Glutamatergic neuron (in vitro differentiated cells): Measurements from ENCODE around the gene FGFR4. TPM values are rescaled to one million over a fixed set of nuclear protein-coding genes. Genes with fewer than 3 reads are reported as not detected.

Experiments used
- DNase-seq: peaks from one replicate; pipeline ENCODE4 v3.0.0; 2022
- H3K27ac Mint-ChIP-seq: one replicate; pipeline ENCODE4 v1.8.0; 2020; ENCODE audit warnings: mild to moderate bottlenecking, mixed read lengths, inconsistent platforms; ENCODE audit not compliant: unreplicated experiment
- H3K27me3 Mint-ChIP-seq: one replicate; pipeline ENCODE4 v1.8.0; 2020; ENCODE audit warnings: mild to moderate bottlenecking, moderate library complexity, mixed read lengths, inconsistent platforms; ENCODE audit not compliant: unreplicated experiment
- H3K36me3 Mint-ChIP-seq: one replicate; pipeline ENCODE4 v1.8.0; 2020; ENCODE audit warnings: mild to moderate bottlenecking, mixed read lengths, inconsistent platforms; ENCODE audit not compliant: unreplicated experiment
- H3K4me1 Mint-ChIP-seq: one replicate; pipeline ENCODE4 v1.8.0; 2020; ENCODE audit warnings: mild to moderate bottlenecking, low read depth, mixed read lengths, inconsistent platforms; ENCODE audit not compliant: unreplicated experiment
- H3K4me3 Mint-ChIP-seq: one replicate; pipeline ENCODE4 v1.8.0; 2020; ENCODE audit warnings: mild to moderate bottlenecking, mixed read lengths, inconsistent platforms; ENCODE audit not compliant: unreplicated experiment
- H3K9me3 Mint-ChIP-seq: one replicate; pipeline ENCODE4 v1.8.0; 2020; ENCODE audit warnings: mild to moderate bottlenecking, moderate library complexity, mixed read lengths, inconsistent platforms; ENCODE audit not compliant: unreplicated experiment
- long read RNA-seq: library from polyadenylated mRNA; unstranded; transcript quantifications from one replicate; pipeline ENCODE4 v2.0.0, GENCODE V29; 2020; ENCODE audit not compliant: unreplicated experiment
- total RNA-seq: library from RNA; stranded (reverse); fragmentation: NEBNext Ultra II Directional; extraction: Animal tissue kit (Norgen Biotek cat#: 25700); gene quantifications from one replicate; pipeline ENCODE4 v1.2.1, GENCODE V29; 2021; ENCODE audit not compliant: unreplicated experiment
- TF ChIP-seq, protein P1 (sequence below): fragments of 200-600 bp; sonication (generic); IDR thresholded peaks from one replicate; pipeline ENCODE4 v1.5.0; 2021; ENCODE audit not compliant: partially characterized antibody, unreplicated experiment

FGFR4 gene
- total RNA-seq = 5.2 TPM
- long read RNA-seq = 0 reads

DNA sequence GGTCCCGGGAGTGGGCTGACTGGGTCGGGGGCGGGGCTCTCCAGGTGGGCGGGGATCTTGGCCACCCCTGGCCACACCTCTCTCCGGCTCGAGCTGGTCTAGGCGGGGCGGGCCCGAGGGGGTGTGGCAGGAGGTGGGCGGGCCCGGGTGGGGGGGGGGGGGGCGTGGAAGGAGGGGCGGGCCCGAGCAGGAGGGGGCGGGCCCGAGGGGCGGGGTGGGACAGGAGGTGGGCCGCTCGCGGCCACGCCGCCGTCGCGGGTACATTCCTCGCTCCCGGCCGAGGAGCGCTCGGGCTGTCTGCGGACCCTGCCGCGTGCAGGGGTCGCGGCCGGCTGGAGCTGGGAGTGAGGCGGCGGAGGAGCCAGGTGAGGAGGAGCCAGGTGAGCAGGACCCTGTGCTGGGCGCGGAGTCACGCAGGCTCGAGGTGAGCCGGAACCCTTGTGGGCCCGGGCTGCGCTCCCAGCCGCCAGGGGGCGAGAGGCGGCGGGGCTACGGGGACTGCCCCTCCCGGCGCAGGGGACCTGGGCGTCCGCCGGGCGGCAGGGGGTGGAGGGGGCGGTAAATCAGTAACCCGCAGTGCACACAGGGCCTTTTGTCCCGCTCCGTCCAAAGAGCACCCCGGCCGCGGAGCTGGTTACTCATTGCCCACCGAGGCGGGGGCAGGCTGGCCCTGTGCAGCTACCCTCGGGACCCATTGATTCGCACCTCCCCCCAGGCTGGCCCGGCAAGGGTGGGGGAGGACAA lies at the start of gene FGFR4:
Gene FGFR4 (plus strand): TSS at position 262 of the 744 bp plus-strand sequence. CDS start 2,688 bp downstream, outside the sequence.
- peak; percentile 75 for DNase-seq
- Mint-ChIP-seq H3K27ac (peak within 1 kb of the TSS; percentile 1), H3K27me3 (peaks cover 11% of the 10 kb centered on the region), H3K4me3 (peak within 1 kb of the TSS; percentile 37), H3K4me1 (peaks cover 7% of the 10 kb centered on the region), H3K9me3 (peaks cover 3% of the 10 kb centered on the region), H3K36me3 (peaks cover 4% of the 10 kb centered on the region)
- TF ChIP-seq, protein P1, sequence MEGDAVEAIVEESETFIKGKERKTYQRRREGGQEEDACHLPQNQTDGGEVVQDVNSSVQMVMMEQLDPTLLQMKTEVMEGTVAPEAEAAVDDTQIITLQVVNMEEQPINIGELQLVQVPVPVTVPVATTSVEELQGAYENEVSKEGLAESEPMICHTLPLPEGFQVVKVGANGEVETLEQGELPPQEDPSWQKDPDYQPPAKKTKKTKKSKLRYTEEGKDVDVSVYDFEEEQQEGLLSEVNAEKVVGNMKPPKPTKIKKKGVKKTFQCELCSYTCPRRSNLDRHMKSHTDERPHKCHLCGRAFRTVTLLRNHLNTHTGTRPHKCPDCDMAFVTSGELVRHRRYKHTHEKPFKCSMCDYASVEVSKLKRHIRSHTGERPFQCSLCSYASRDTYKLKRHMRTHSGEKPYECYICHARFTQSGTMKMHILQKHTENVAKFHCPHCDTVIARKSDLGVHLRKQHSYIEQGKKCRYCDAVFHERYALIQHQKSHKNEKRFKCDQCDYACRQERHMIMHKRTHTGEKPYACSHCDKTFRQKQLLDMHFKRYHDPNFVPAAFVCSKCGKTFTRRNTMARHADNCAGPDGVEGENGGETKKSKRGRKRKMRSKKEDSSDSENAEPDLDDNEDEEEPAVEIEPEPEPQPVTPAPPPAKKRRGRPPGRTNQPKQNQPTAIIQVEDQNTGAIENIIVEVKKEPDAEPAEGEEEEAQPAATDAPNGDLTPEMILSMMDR = peak; percentile 66

DNA sequence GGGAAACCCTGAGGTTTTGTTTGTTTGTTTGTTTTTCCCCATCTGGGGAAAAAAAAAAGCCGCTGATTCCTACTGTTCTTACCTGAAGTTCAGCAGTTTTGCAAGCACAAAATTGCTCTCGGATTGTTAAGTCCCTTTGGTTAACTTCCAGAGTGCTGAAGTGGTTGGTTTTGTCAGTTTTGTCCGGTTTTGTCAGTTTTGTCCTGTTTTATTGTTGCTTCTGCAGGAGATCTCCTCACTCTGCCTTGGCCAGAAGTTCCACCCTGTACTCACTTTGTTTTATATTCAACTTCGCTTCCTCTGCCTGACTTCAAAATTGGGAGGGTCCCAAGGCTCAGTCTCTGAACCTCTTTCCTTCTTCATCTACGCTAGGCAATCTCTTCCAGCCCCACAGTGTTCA lies 49.8 kb upstream of the FGFR4 start:
- peaks cover 9% of the 10 kb centered on the region for H3K4me1 Mint-ChIP-seq
- peaks cover 6% of the 10 kb centered on the region for H3K9me3 Mint-ChIP-seq
- H3K4me3 Mint-ChIP-seq = no peak overlapping the region
- TF ChIP-seq, protein P1 = no peak
- H3K27me3 Mint-ChIP-seq = peaks cover 11% of the 10 kb centered on the region
- DNase-seq = no peak
- H3K36me3 Mint-ChIP-seq = peaks cover 4% of the 10 kb centered on the region
- no peak overlapping the region for H3K27ac Mint-ChIP-seq

DNA sequence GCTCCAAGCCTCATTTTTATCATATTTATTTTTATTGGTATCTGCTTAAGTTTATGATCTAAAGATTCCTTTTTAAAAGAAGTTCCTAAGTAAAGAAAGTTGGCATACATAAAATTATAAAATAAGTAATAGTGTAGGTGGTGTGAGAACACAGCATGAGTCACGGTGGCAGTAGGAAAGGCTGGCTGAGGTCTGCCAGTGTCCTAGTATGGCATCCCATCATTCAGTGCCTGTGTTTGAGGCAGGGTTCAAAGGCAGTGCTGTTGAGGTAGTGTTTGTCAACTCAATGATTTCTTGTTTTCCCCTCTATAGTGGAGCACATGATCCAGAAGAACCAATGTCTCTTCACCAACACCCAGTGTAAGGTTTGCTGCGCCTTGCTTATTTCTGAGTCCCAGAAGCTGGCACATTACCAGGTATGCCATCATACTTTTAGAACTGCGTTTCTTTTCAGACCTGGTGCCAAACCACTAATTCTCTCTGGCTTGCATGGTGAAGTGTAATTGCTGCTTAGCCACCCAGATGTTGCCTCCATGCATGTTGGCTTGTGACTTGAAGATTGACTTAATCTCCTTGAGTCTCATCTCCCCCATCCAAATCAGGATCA lies 45.8 kb upstream of the FGFR4 start:
- H3K4me1 Mint-ChIP-seq = peaks cover 7% of the 10 kb centered on the region
- H3K4me3 Mint-ChIP-seq = no peak overlapping the region
- H3K27me3 Mint-ChIP-seq = peaks cover 4% of the 10 kb centered on the region
- peaks cover 4% of the 10 kb centered on the region for H3K36me3 Mint-ChIP-seq
- no peak for DNase-seq
- H3K27ac Mint-ChIP-seq = no peak overlapping the region
- TF ChIP-seq, protein P1 = no peak
- H3K9me3 Mint-ChIP-seq = peaks cover 6% of the 10 kb centered on the region

DNA sequence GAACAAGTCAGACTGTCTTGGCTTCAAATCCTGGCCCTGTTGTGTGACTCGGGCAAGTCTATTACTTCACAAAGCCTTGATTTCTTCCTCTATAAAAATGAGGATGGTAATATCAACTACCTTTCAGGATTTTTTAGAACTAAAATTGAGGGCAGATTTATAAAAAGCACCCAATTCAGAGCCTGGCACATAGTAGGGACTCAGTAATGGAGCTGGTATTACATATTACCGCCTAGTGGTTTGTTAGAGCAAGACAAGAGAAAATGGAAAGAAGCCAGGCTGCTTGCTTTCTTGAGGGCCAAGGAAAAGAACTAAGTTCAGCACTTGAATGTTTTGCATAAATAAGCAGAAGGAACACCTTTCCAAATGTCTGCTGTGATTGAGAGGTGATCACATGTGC lies 44.8 kb upstream of the FGFR4 start:
- H3K36me3 Mint-ChIP-seq = peaks cover 4% of the 10 kb centered on the region
- H3K4me3 Mint-ChIP-seq = no peak overlapping the region
- TF ChIP-seq, protein P1 = no peak
- no peak overlapping the region for H3K27ac Mint-ChIP-seq
- DNase-seq = no peak
- no peaks in the 10 kb centered on the region for H3K4me1 Mint-ChIP-seq
- peaks cover 1% of the 10 kb centered on the region for H3K9me3 Mint-ChIP-seq
- H3K27me3 Mint-ChIP-seq = no peaks in the 10 kb centered on the region

DNA sequence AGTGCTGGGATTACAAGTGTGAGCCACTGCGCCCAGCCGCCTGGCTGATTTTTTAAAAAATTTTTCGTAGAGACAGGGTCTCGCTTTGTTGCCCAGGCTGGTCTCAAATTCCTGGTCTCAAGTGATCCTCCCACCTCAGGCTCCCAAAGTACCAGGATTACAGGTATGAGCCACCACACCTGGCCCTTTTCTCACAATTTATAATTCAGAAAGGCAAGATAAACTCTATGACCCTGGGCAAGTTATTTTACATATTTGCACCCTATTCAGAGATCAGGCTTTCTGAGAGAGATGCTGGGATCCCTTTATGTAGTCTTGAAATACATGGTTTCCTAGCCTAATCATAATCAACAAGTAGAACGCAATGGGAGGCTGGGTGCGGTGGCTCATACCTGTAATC lies 43.6 kb upstream of the FGFR4 start:
- no peak overlapping the region for H3K27ac Mint-ChIP-seq
- peaks cover 1% of the 10 kb centered on the region for H3K9me3 Mint-ChIP-seq
- peaks cover 4% of the 10 kb centered on the region for H3K36me3 Mint-ChIP-seq
- TF ChIP-seq, protein P1 = no peak
- H3K4me3 Mint-ChIP-seq = no peak overlapping the region
- no peaks in the 10 kb centered on the region for H3K27me3 Mint-ChIP-seq
- DNase-seq = no peak
- no peaks in the 10 kb centered on the region for H3K4me1 Mint-ChIP-seq
